ENCODE data around the gene CCDC88A. TPM values are rescaled to one million over a fixed set of nuclear protein-coding genes. Genes with fewer than 3 reads are reported as not detected.
"Not testable (repeated sequence)": the region's sequence is repeated elsewhere in the genome, so short reads cannot be mapped to it uniquely, and the experiment has no call there.

Gene CCDC88A
- total RNA-seq, 1 experiment from 2014 or later = 84.5 TPM

DNA sequence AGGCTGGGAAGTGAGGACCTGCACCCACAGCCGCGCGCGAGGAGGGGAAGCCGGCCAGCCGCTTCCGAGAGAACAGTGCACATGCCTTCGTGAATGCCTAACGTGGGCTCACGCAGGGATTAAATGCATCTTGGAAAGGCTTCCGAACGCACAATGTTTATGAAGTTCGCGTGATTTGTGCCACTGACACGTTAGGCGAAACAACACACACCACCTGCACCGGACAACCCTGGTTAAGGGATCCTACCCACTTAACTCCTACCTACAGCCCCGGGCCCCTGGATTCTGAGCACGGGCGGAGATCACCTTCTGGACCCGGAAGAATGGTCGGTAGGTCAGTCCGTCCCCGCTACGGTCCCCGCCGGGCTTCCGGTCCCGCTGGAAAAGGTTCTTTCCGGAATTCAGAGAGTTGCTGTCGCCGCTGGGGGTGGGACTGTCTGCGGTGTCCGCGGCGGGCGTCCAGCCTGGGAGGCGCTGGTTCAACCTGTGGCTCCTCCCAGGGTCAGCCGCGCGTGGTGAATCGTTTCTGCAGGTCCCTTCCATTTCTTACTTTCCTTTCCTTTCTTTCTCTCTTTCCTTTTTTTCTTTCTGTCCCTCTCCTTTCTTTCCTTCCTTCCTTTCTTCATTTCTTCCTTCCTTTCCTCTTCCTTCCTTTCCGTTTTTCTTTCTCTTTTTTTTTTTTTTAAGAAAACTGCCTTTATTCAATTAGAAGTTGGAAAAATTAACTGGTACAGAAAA, 150.6 kb downstream of the CCDC88A start, which contains the start of gene MTIF2:
TSS of gene MTIF2 (minus strand) at position 325 of the 738 bp plus-strand sequence. CDS start 5,373 bp downstream, outside the sequence.
- no peaks in the 10 kb centered on the region for H3K9me3 ChIP-seq (ENCODE audit: low read depth, low read length, poor library complexity, severe bottlenecking)
- H3K4me1 ChIP-seq (ENCODE audit: insufficient read depth, low read length, poor library complexity, severe bottlenecking) = no peaks in the 10 kb centered on the region
- TF ChIP-seq, protein P1, sequence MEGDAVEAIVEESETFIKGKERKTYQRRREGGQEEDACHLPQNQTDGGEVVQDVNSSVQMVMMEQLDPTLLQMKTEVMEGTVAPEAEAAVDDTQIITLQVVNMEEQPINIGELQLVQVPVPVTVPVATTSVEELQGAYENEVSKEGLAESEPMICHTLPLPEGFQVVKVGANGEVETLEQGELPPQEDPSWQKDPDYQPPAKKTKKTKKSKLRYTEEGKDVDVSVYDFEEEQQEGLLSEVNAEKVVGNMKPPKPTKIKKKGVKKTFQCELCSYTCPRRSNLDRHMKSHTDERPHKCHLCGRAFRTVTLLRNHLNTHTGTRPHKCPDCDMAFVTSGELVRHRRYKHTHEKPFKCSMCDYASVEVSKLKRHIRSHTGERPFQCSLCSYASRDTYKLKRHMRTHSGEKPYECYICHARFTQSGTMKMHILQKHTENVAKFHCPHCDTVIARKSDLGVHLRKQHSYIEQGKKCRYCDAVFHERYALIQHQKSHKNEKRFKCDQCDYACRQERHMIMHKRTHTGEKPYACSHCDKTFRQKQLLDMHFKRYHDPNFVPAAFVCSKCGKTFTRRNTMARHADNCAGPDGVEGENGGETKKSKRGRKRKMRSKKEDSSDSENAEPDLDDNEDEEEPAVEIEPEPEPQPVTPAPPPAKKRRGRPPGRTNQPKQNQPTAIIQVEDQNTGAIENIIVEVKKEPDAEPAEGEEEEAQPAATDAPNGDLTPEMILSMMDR (conservative IDR thresholded peaks at IDR 0.05; ENCODE audit: low read depth, low read length) = no peak
- no peak for TF ChIP-seq EZH2 (IDR thresholded peaks at IDR 0.05; ENCODE audit: borderline replicate concordance, low read depth, low read length, poor library complexity, severe bottlenecking)
- peaks cover 14% of the 10 kb centered on the region for H3K36me3 ChIP-seq (ENCODE audit: insufficient read depth, low read length, poor library complexity, severe bottlenecking)
- H3K27ac ChIP-seq (ENCODE audit: low read depth, low read length, poor library complexity, severe bottlenecking) = peak within 1 kb of the TSS; percentile 72
- ChIA-PET POLR2A (ENCODE audit: low non-redundant PET) (interaction anchor here (0.6 kb wide), 1 partner anchor 40 kb away, joined by 4 read pairs; no protein-coding TSS in a partner anchor), CTCF (interaction anchor here (0.7 kb wide), 1 partner anchor 1162 kb away, joined by 3 read pairs; no protein-coding TSS in a partner anchor)
- no TSS peak for BruUV-seq (replicated peaks)
- peak within 1 kb of the TSS; percentile 65 for H3K4me3 ChIP-seq (ENCODE audit: low read depth, low read length, poor library complexity, severe bottlenecking)
- intact Hi-C loops (cut with micrococcal nuclease; ENCODE audit: unreplicated experiment) = loop anchor here (10.0 kb wide), 2 partner anchors 166 to 346 kb away; partner anchors contain the start of gene PPP4R3B
- no peaks in the 10 kb centered on the region for H3K27me3 ChIP-seq (replicated peaks; ENCODE audit: insufficient read depth, low read depth, low read length, poor library complexity)
- peak; percentile 95 for DNase-seq (ENCODE audit: low spot score)

DNA sequence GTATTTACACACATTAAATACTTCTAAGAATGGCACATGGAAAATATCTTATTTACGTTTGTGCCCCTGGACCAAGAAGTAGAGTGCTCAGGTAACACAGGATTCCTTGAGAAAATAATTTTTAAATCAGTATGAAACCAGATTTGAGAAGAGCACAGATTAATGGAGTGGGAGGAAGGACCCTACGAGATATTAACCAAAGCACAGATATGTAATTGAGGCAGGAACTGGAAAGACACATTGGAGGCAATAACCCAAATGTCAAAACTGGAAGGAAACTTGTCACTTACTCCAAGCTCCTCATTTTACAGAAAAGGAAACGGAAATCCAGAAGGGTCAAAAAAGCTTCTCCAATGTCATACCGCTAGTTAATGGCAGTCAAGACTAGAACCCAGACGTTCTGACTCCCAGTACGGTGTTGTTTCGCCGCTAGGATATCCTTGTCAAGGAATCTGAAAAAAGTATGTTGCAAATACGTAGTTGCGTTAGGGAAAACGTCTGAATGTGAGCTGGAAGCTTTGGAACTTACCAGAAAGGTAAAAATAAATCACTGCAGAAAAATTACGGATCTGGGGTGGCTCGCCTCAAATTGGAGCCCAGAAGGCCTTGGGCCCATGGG, 151.3 kb downstream of the CCDC88A start:
- peak; percentile 17 for DNase-seq (ENCODE audit: low spot score)
- ChIA-PET CTCF (no interaction called here), POLR2A (ENCODE audit: low non-redundant PET) (no interaction called here)
- Histone ChIP-seq H3K4me3 (ENCODE audit: low read depth, low read length, poor library complexity, severe bottlenecking) (peak overlapping the region; percentile 65), H3K9me3 (ENCODE audit: low read depth, low read length, poor library complexity, severe bottlenecking) (no peaks in the 10 kb centered on the region), H3K4me1 (ENCODE audit: insufficient read depth, low read length, poor library complexity, severe bottlenecking) (no peaks in the 10 kb centered on the region), H3K27me3 (replicated peaks; ENCODE audit: insufficient read depth, low read depth, low read length, poor library complexity) (no peaks in the 10 kb centered on the region), H3K27ac (ENCODE audit: low read depth, low read length, poor library complexity, severe bottlenecking) (peak overlapping the region; percentile 72), H3K36me3 (ENCODE audit: insufficient read depth, low read length, poor library complexity, severe bottlenecking) (peaks cover 20% of the 10 kb centered on the region)
- TSS peak; percentile 93 for BruUV-seq (replicated peaks)
- no peak for TF ChIP-seq EZH2 (IDR thresholded peaks at IDR 0.05; ENCODE audit: borderline replicate concordance, low read depth, low read length, poor library complexity, severe bottlenecking)
- TF ChIP-seq, protein P1 (conservative IDR thresholded peaks at IDR 0.05; ENCODE audit: low read depth, low read length) = no peak
- intact Hi-C loops (cut with micrococcal nuclease; ENCODE audit: unreplicated experiment) = loop anchor here (10.0 kb wide), 2 partner anchors 166 to 346 kb away; partner anchors contain the start of gene PPP4R3B

DNA sequence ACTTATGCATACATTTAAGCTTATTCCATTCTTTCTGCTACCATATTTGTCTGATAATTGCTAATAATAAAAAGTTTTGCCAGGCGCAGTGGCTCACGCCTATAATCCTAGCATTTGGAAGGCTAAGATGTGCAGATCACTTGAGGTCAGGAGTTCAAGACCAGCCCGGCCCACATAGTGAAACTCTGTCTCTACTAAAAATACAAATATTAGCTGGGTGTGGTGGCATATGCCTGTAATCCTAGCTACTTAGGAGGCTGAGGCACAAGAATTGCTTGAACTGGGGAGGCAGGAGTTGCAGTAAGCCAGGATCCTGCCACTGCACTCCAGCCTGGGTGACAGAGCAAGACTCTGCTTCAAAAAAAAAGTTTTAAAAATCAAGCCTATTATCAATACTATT, 160.1 kb downstream of the CCDC88A start:
- H3K9me3 ChIP-seq (ENCODE audit: low read depth, low read length, poor library complexity, severe bottlenecking); BruUV-seq (replicated peaks); intact Hi-C loops (cut with micrococcal nuclease; ENCODE audit: unreplicated experiment); H3K4me1 ChIP-seq (ENCODE audit: insufficient read depth, low read length, poor library complexity, severe bottlenecking); H3K4me3 ChIP-seq (ENCODE audit: low read depth, low read length, poor library complexity, severe bottlenecking); POLR2A ChIA-PET (ENCODE audit: low non-redundant PET); DNase-seq (ENCODE audit: low spot score); H3K27ac ChIP-seq (ENCODE audit: low read depth, low read length, poor library complexity, severe bottlenecking); H3K27me3 ChIP-seq (replicated peaks; ENCODE audit: insufficient read depth, low read depth, low read length, poor library complexity): not testable (repeated sequence)
- peaks cover 38% of the 10 kb centered on the region for H3K36me3 ChIP-seq (ENCODE audit: insufficient read depth, low read length, poor library complexity, severe bottlenecking)
- CTCF ChIA-PET = interaction anchor here (0.6 kb wide), 1 partner anchor 11 kb away, joined by 3 read pairs; no protein-coding TSS in a partner anchor

Data from A673 (cell line).